ENCODE measurements around the gene PATJ.

GRCh38 chr1:61740751-61741700 lies 1.3 kb upstream of the PATJ start:
- no peak for TF ChIP-seq POLR2A (IDR thresholded peaks at IDR 0.05)
- TF ChIP-seq, protein P1, sequence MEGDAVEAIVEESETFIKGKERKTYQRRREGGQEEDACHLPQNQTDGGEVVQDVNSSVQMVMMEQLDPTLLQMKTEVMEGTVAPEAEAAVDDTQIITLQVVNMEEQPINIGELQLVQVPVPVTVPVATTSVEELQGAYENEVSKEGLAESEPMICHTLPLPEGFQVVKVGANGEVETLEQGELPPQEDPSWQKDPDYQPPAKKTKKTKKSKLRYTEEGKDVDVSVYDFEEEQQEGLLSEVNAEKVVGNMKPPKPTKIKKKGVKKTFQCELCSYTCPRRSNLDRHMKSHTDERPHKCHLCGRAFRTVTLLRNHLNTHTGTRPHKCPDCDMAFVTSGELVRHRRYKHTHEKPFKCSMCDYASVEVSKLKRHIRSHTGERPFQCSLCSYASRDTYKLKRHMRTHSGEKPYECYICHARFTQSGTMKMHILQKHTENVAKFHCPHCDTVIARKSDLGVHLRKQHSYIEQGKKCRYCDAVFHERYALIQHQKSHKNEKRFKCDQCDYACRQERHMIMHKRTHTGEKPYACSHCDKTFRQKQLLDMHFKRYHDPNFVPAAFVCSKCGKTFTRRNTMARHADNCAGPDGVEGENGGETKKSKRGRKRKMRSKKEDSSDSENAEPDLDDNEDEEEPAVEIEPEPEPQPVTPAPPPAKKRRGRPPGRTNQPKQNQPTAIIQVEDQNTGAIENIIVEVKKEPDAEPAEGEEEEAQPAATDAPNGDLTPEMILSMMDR (IDR thresholded peaks at IDR 0.05), result no peak

All from testis (tissue), 2 donors.